HEK293 (cell line): ENCODE data around the gene CD81.

ENCODE experiments used
- KLF17 ChIP-seq: fragments of 450-650 bp; formaldehyde crosslinking; IDR thresholded peaks from 2 replicates; pipeline ENCODE4 v1.5.1; 2016; ENCODE audit warnings: missing biosample characterization, missing genetic modification characterization
- ZNF2 ChIP-seq: fragments of 450-650 bp; formaldehyde crosslinking; IDR thresholded peaks from 2 replicates; pipeline ENCODE4 v1.5.1; 2016; ENCODE audit warnings: missing biosample characterization, missing genetic modification characterization
- ZNF24 ChIP-seq: fragments of 450-650 bp; formaldehyde crosslinking; IDR thresholded peaks from 2 replicates; pipeline ENCODE4 v1.5.1; 2016; ENCODE audit warnings: missing biosample characterization, missing genetic modification characterization
- ZNF311 ChIP-seq: fragments of 450-650 bp; formaldehyde crosslinking; IDR thresholded peaks from 2 replicates; pipeline ENCODE4 v1.5.1; 2017; ENCODE audit warnings: missing biosample characterization, missing genetic modification characterization, borderline replicate concordance
- ZNF777 ChIP-seq: fragments of 450-650 bp; formaldehyde crosslinking; IDR thresholded peaks from 2 replicates; pipeline ENCODE4 v1.5.1; 2017; ENCODE audit warnings: missing biosample characterization, missing genetic modification characterization, borderline replicate concordance

- no peak for TF ChIP-seq ZNF311 (tag by site-specific recombination)
- TF ChIP-seq ZNF777 (tag by site-specific recombination), result no peak
- TF ChIP-seq ZNF2 (tag by site-specific recombination), result no peak
- no peak for TF ChIP-seq KLF17 (tag by site-specific recombination)
- no peak for TF ChIP-seq ZNF24 (tag by site-specific recombination)
These were observed 62.7 kb downstream of the CD81 start for GRCh38 chr11:2439820-2440219.
